ENCODE results near the gene IGFBP3. TPM values are rescaled to one million over a fixed set of nuclear protein-coding genes. Genes with fewer than 3 reads are reported as not detected.

The IGFBP3 gene
- total RNA-seq, 6 experiments from 2014 or later = 85.9 to 321 (median 183) TPM

GRCh38 chr7:45912972-45913371, 8.1 kb downstream of the IGFBP3 start:
- intact Hi-C loops (cut with DNase I) = loop anchor here in 1 of 2 donors (10.0 kb wide), 1 partner anchor 1172 kb away; no protein-coding TSS in a partner anchor
- TF ChIP-seq CTCF (IDR thresholded peaks at IDR 0.05) (no peak), POLR2A (IDR thresholded peaks at IDR 0.05) (no peak)
- DNase-seq (no peak), ATAC-seq (no peak)
- no peaks in the 10 kb centered on the region for H3K9me3 ChIP-seq
- no peaks in the 10 kb centered on the region for H3K27me3 ChIP-seq
- H3K27ac ChIP-seq = no peak overlapping the region
- peaks cover 0 to 8% (median 0%) of the 10 kb centered on the region in 4 donors for H3K4me1 ChIP-seq
- H3K4me3 ChIP-seq = no peak overlapping the region
- H3K36me3 ChIP-seq = peaks cover 0 to 3% (median 0%) of the 10 kb centered on the region in 4 donors
- WGBS (ENCODE audit: insufficient coverage, low coverage, low lambda C conversion rate, missing lambda C conversion rate) = 75% methylated on average over 7 of the region's 7 CpGs

GRCh38 chr7:45911311-45911710, 9.8 kb downstream of the IGFBP3 start:
- intact Hi-C loops (cut with DNase I) = loop anchor here in 1 of 2 donors (10.0 kb wide), 1 partner anchor 1173 kb away; no protein-coding TSS in a partner anchor
- WGBS (ENCODE audit: insufficient coverage, low coverage, low lambda C conversion rate, missing lambda C conversion rate) = 81% methylated on average over 8 of the region's 9 CpGs
- no peak for TF ChIP-seq CTCF (IDR thresholded peaks at IDR 0.05)
- TF ChIP-seq POLR2A (IDR thresholded peaks at IDR 0.05) = no peak

GRCh38 chr7:45910855-45911254, 10.2 kb downstream of the IGFBP3 start:
- H3K27ac ChIP-seq = no peak overlapping the region
- H3K9me3 ChIP-seq = no peaks in the 10 kb centered on the region
- WGBS (ENCODE audit: insufficient coverage, low coverage, low lambda C conversion rate, missing lambda C conversion rate) = 69% methylated on average over 3 of the region's 3 CpGs
- ATAC-seq (no peak), DNase-seq (no peak)
- TF ChIP-seq CTCF (IDR thresholded peaks at IDR 0.05) = no peak
- no peak for TF ChIP-seq POLR2A (IDR thresholded peaks at IDR 0.05)
- peaks cover 0 to 3% (median 0%) of the 10 kb centered on the region in 4 donors for H3K36me3 ChIP-seq
- no peaks in the 10 kb centered on the region for H3K4me1 ChIP-seq
- intact Hi-C loops (cut with DNase I) = loop anchor here in 1 of 2 donors (10.0 kb wide), 1 partner anchor 1174 kb away; no protein-coding TSS in a partner anchor
- H3K4me3 ChIP-seq = no peak overlapping the region
- no peaks in the 10 kb centered on the region for H3K27me3 ChIP-seq

More at GRCh38 chr7:45911311-45911710, 9.8 kb downstream of the IGFBP3 start:
- peaks cover 0 to 3% (median 0%) of the 10 kb centered on the region in 4 donors for H3K36me3 ChIP-seq
- ATAC-seq = no peak
- H3K4me3 ChIP-seq = no peak overlapping the region
- no peak for DNase-seq
- no peaks in the 10 kb centered on the region for H3K9me3 ChIP-seq
- no peak overlapping the region for H3K27ac ChIP-seq
- no peaks in the 10 kb centered on the region for H3K27me3 ChIP-seq
- no peaks in the 10 kb centered on the region for H3K4me1 ChIP-seq

GRCh38 chr7:45909561-45909960, 11.5 kb downstream of the IGFBP3 start:
- TF ChIP-seq POLR2A (IDR thresholded peaks at IDR 0.05) (no peak), CTCF (IDR thresholded peaks at IDR 0.05) (no peak)
- Histone ChIP-seq H3K27ac (no peak overlapping the region), H3K9me3 (no peaks in the 10 kb centered on the region), H3K27me3 (no peaks in the 10 kb centered on the region), H3K4me1 (no peaks in the 10 kb centered on the region), H3K36me3 (peaks cover 0 to 3% (median 0%) of the 10 kb centered on the region in 4 donors), H3K4me3 (no peak overlapping the region)
- intact Hi-C loops (cut with DNase I) = no loop called here
- DNase-seq = no peak
- no peak for ATAC-seq

GRCh38 chr7:45902820-45903219, 18.3 kb downstream of the IGFBP3 start:
- no peak overlapping the region for H3K4me3 ChIP-seq
- H3K4me1 ChIP-seq = no peaks in the 10 kb centered on the region
- peak; percentile 46 to 79 (median 72) for ATAC-seq
- intact Hi-C loops (cut with DNase I) = no loop called here
- no peaks in the 10 kb centered on the region for H3K27me3 ChIP-seq
- H3K9me3 ChIP-seq = no peaks in the 10 kb centered on the region
- DNase-seq = no peak
- TF ChIP-seq CTCF (IDR thresholded peaks at IDR 0.05) (peak; percentile 12 to 28 (median 18)), POLR2A (IDR thresholded peaks at IDR 0.05) (no peak)
- no peaks in the 10 kb centered on the region for H3K36me3 ChIP-seq
- 70% methylated on average over 1 of the region's 1 CpG for WGBS (ENCODE audit: insufficient coverage, low coverage, low lambda C conversion rate, missing lambda C conversion rate)
- no peak overlapping the region for H3K27ac ChIP-seq

Measured in right lobe of liver (tissue), 6 donors.